DMS53 (cell line): Measurements from ENCODE around the gene BCL7C.

Source experiments
- DNase-seq: peaks from one replicate; lab custom pipeline; 2025; lab: John Stamatoyannopoulos, UW

Gene BCL7C

GRCh38 chr16:30922420-30922959, 28.6 kb upstream of the BCL7C start:
- peak; percentile 99 for DNase-seq

GRCh38 chr16:30921748-30922419, 28.0 kb upstream of the BCL7C start:
- peak; percentile 92 for DNase-seq

GRCh38 chr16:30921459-30921747, 27.5 kb upstream of the BCL7C start:
- DNase-seq, result no peak

- no peak for DNase-seq
Observed at GRCh38 chr16:30920891-30921290, 27.0 kb upstream of the BCL7C start.

GRCh38 chr16:30918614-30919013, 24.7 kb upstream of the BCL7C start:
- no peak for DNase-seq

GRCh38 chr16:30914830-30915229, 21.0 kb upstream of the BCL7C start:
- no peak for DNase-seq

- no peak for DNase-seq
Observed at GRCh38 chr16:30912794-30913412, 19.0 kb upstream of the BCL7C start.

- DNase-seq, result no peak
Observed at GRCh38 chr16:30910427-30911029, 16.7 kb upstream of the BCL7C start.

GRCh38 chr16:30907064-30907463, 13.2 kb upstream of the BCL7C start:
- no peak for DNase-seq

GRCh38 chr16:30904114-30904780, 10.4 kb upstream of the BCL7C start:
- DNase-seq, result no peak

GRCh38 chr16:30903596-30903995, 9.7 kb upstream of the BCL7C start:
- DNase-seq, result no peak

- no peak for DNase-seq
Observed at GRCh38 chr16:30903002-30903401, 9.1 kb upstream of the BCL7C start.

GRCh38 chr16:30902029-30902972, 8.4 kb upstream of the BCL7C start:
- peak; percentile 82 for DNase-seq

GRCh38 chr16:30901201-30902028, 7.5 kb upstream of the BCL7C start:
- DNase-seq, result peak; percentile 54

GRCh38 chr16:30900588-30900987, 6.7 kb upstream of the BCL7C start:
- no peak for DNase-seq

- no peak for DNase-seq
Observed at GRCh38 chr16:30899794-30900193, 5.9 kb upstream of the BCL7C start.

GRCh38 chr16:30896889-30897733, 3.2 kb upstream of the BCL7C start:
- DNase-seq, result peak; percentile 86

- peak; percentile 65 for DNase-seq
Observed at GRCh38 chr16:30896261-30896888, 2.5 kb upstream of the BCL7C start, which contains the start of gene CTF1. Gene CTF1 (plus strand): TSS chr16:30896614. CDS start chr16:30896644, 30 bp downstream.

- peak; percentile 63 for DNase-seq
Observed at GRCh38 chr16:30895627-30896260, 1.9 kb upstream of the BCL7C start.
